Smooth muscle cell (in vitro differentiated cells): Measurements from ENCODE around the gene MDH1B. TPM values are rescaled to one million over a fixed set of nuclear protein-coding genes. Genes with fewer than 3 reads are reported as not detected.

ENCODE experiments used
- DNase-seq: peaks from one replicate; lab custom pipeline; 2025; ENCODE audit not compliant: unreplicated experiment; lab: John Stamatoyannopoulos, UW
- H2AFZ ChIP-seq: fragments of 200-600 bp; sonication (generic); 2 replicates; pipeline ENCODE4 v1.6.0; 2016; ENCODE audit warnings: antibody characterized with exemption, low read depth, mild to moderate bottlenecking
- H3F3A ChIP-seq: fragments of 200-600 bp; sonication (generic); 2 replicates; pipeline ENCODE4 v1.6.0; 2017; ENCODE audit warnings: antibody characterized with exemption, low read depth
- H3K27ac ChIP-seq: fragments of 200-600 bp; sonication (generic); 2 replicates; pipeline ENCODE4 v1.5.1; 2016; ENCODE audit warnings: low read depth, mild to moderate bottlenecking
- H3K27me3 ChIP-seq: fragments of 200-600 bp; sonication (generic); 2 replicates; pipeline ENCODE4 v1.6.1; 2016; ENCODE audit warnings: low read depth, mild to moderate bottlenecking
- H3K36me3 ChIP-seq: fragments of 200-600 bp; sonication (generic); 2 replicates; pipeline ENCODE4 v1.5.1; 2016; ENCODE audit warnings: low read depth
- H3K4me1 ChIP-seq: fragments of 200-600 bp; sonication (generic); 2 replicates; pipeline ENCODE4 v1.5.1; 2016; ENCODE audit warnings: low read depth
- H3K4me2 ChIP-seq: fragments of 200-600 bp; sonication (generic); 2 replicates; pipeline ENCODE4 v1.6.0; 2016; ENCODE audit warnings: mild to moderate bottlenecking
- H3K4me3 ChIP-seq: fragments of 200-600 bp; sonication (generic); 2 replicates; pipeline ENCODE4 v1.5.1; 2016; ENCODE audit warnings: mild to moderate bottlenecking
- H3K79me2 ChIP-seq: fragments of 200-600 bp; sonication (generic); 2 replicates; pipeline ENCODE4 v1.6.0; 2016; ENCODE audit warnings: low read depth, mild to moderate bottlenecking
- H3K9ac ChIP-seq: fragments of 200-600 bp; sonication (generic); 2 replicates; pipeline ENCODE4 v1.6.0; 2016; ENCODE audit warnings: low read depth
- H3K9me3 ChIP-seq: fragments of 200-600 bp; sonication (generic); replicated peaks from 2 replicates; pipeline ENCODE4 v1.5.1; 2016; ENCODE audit warnings: low read depth
- H4K20me1 ChIP-seq: fragments of 200-600 bp; sonication (generic); 2 replicates; pipeline ENCODE4 v1.6.0; 2016; ENCODE audit warnings: low read depth
- WGBS: methylation state at CpG from one replicate; pipeline ENCODE4 v1.1.7; 2016; ENCODE audit warnings: low lambda C conversion rate; 5-methylcytosine and 5-hydroxymethylcytosine counted together
- polyA plus RNA-seq: library from polyadenylated mRNA; unstranded; fragments of >200 nt; fragmentation: Nextera tagmentation; extraction: Ambion mirVana; gene quantifications from 2 replicates; pipeline ENCODE4 v1.2.1, GENCODE V29; 2016
- total RNA-seq: library from RNA; depleted of rRNA; stranded (reverse); fragments of >200 nt; gene quantifications from 2 replicates; pipeline ENCODE4 v1.2.3, GENCODE V29; 2014
- TF ChIP-seq, protein P1 (sequence below): fragments of 200-600 bp; sonication (generic); IDR thresholded peaks from 2 replicates; pipeline ENCODE4 v1.5.1; 2017; ENCODE audit warnings: borderline replicate concordance, mild to moderate bottlenecking, antibody characterized with exemption; ENCODE audit not compliant: insufficient read depth, poor library complexity, severe bottlenecking

MDH1B gene
- total and polyA plus RNA-seq, 2 experiments from 2014 or later: 0.13 to 0.15 TPM

DNA sequence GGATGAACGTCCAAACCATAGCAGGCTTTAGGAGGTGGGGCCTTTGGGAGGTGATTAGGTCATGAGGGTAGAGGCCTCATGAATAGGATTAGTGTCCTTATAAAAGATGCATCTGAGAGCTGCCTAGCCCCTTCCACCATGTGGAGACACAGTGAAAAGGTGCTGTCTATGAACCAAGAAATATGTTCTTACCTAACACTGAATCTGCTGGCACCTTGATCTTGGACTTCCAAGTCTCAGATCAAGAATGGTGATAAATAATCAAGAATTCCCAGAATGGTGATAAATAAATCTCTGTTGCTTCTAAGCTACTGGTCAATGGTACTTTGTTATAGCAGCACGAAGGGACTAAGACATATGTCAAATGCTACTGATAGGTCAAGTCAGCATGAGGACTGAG lies 31.8 kb downstream of the MDH1B start:
- no peaks in the 10 kb centered on the region for H3K27me3 ChIP-seq
- H3F3A ChIP-seq: no peaks in the 10 kb centered on the region
- no peak overlapping the region for H3K4me2 ChIP-seq
- no peaks in the 10 kb centered on the region for H3K79me2 ChIP-seq
- no peaks in the 10 kb centered on the region for H3K4me1 ChIP-seq
- no peak overlapping the region for H3K9ac ChIP-seq
- H3K36me3 ChIP-seq: no peaks in the 10 kb centered on the region
- H4K20me1 ChIP-seq: no peaks in the 10 kb centered on the region
- H3K4me3 ChIP-seq: no peak overlapping the region
- H3K27ac ChIP-seq: no peak overlapping the region
- DNase-seq: no peak
- TF ChIP-seq, protein P1, sequence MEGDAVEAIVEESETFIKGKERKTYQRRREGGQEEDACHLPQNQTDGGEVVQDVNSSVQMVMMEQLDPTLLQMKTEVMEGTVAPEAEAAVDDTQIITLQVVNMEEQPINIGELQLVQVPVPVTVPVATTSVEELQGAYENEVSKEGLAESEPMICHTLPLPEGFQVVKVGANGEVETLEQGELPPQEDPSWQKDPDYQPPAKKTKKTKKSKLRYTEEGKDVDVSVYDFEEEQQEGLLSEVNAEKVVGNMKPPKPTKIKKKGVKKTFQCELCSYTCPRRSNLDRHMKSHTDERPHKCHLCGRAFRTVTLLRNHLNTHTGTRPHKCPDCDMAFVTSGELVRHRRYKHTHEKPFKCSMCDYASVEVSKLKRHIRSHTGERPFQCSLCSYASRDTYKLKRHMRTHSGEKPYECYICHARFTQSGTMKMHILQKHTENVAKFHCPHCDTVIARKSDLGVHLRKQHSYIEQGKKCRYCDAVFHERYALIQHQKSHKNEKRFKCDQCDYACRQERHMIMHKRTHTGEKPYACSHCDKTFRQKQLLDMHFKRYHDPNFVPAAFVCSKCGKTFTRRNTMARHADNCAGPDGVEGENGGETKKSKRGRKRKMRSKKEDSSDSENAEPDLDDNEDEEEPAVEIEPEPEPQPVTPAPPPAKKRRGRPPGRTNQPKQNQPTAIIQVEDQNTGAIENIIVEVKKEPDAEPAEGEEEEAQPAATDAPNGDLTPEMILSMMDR: no peak
- no peak overlapping the region for H2AFZ ChIP-seq
- 84% methylated on average over 2 of the region's 2 CpGs for WGBS
- no peaks in the 10 kb centered on the region for H3K9me3 ChIP-seq

DNA sequence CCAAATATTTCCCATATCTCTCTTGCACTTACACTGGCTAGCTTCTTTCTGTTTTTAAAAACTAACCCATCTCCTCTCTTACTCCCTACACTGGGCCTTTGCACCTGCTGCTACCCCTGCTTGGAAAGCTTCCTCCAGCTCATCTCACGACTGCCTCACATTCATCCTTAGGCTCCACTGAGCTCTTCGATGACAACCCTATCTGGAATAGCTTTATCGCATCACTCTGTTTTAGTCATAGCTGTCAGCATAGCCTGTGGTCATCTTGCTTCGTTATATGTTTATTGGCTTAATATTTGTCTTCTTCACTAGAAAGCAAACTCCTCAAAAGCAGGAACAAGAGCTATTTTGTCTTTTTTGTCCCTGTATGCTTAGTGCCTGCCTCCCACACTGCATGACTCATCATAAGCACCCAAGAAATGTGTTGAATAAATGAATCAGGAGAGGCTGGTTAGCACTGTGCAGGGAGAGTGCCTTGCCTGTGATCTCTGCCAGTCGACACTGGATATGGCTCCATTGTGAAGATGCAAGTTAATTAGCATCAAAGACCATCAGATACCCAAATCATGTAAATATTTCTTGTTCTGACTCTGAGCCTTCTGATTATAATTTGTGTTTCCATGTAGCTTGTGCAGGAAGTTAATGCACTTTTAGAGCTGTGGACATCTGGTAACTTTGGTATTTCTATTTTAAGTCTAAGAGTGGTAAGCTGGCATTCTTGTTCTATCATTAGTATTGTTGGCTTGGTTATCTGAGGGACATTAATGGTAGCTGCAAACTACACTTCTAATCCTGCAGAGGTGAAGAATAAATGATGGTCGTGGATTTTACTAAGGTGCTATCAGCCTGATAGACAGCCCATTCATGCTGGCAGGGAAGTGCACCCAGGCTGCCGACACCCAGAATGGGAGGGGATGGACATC lies 36.6 kb downstream of the MDH1B start:
- no peak overlapping the region for H3K4me3 ChIP-seq
- H4K20me1 ChIP-seq: no peaks in the 10 kb centered on the region
- no peak overlapping the region for H3K27ac ChIP-seq
- H3F3A ChIP-seq: no peaks in the 10 kb centered on the region
- H3K79me2 ChIP-seq: no peaks in the 10 kb centered on the region
- DNase-seq: no peak
- H3K36me3 ChIP-seq: no peaks in the 10 kb centered on the region
- H3K9ac ChIP-seq: no peak overlapping the region
- WGBS: 78% methylated on average over 7 of the region's 7 CpGs
- no peaks in the 10 kb centered on the region for H3K27me3 ChIP-seq
- TF ChIP-seq, protein P1: no peak
- H3K9me3 ChIP-seq: no peaks in the 10 kb centered on the region
- H3K4me1 ChIP-seq: no peaks in the 10 kb centered on the region
- no peak overlapping the region for H2AFZ ChIP-seq
- no peak overlapping the region for H3K4me2 ChIP-seq

GRCh38 chr2:206727287-206727686 lies 37.8 kb downstream of the MDH1B start:
- H3K4me3 ChIP-seq: no peak overlapping the region
- DNase-seq: no peak
- no peaks in the 10 kb centered on the region for H3K9me3 ChIP-seq
- no peak overlapping the region for H3K9ac ChIP-seq
- H3K79me2 ChIP-seq: no peaks in the 10 kb centered on the region
- no peak overlapping the region for H2AFZ ChIP-seq
- TF ChIP-seq, protein P1: no peak
- no peaks in the 10 kb centered on the region for H3K4me1 ChIP-seq
- no peaks in the 10 kb centered on the region for H4K20me1 ChIP-seq
- no peaks in the 10 kb centered on the region for H3K27me3 ChIP-seq
- H3K27ac ChIP-seq: no peak overlapping the region
- no peaks in the 10 kb centered on the region for H3F3A ChIP-seq
- H3K36me3 ChIP-seq: no peaks in the 10 kb centered on the region
- no peak overlapping the region for H3K4me2 ChIP-seq
- 91% methylated on average over 2 of the region's 2 CpGs for WGBS

- TF ChIP-seq, protein P1: no peak
- H3K9ac ChIP-seq: no peak overlapping the region
- no peaks in the 10 kb centered on the region for H3K9me3 ChIP-seq
- H3K4me3 ChIP-seq: no peak overlapping the region
- no peak overlapping the region for H3K4me2 ChIP-seq
- H2AFZ ChIP-seq: no peak overlapping the region
- no peaks in the 10 kb centered on the region for H4K20me1 ChIP-seq
- no peaks in the 10 kb centered on the region for H3K4me1 ChIP-seq
- 100% methylated on average over 1 of the region's 1 CpG for WGBS
- no peak overlapping the region for H3K27ac ChIP-seq
- H3F3A ChIP-seq: no peaks in the 10 kb centered on the region
- H3K27me3 ChIP-seq: no peaks in the 10 kb centered on the region
- H3K36me3 ChIP-seq: no peaks in the 10 kb centered on the region
- no peaks in the 10 kb centered on the region for H3K79me2 ChIP-seq
- DNase-seq: no peak
Observed at GRCh38 chr2:206723288-206723687, 41.8 kb downstream of the MDH1B start.
